Hepatocyte (in vitro differentiated cells): Measurements from ENCODE around the gene ACADM. TPM values are rescaled to one million over a fixed set of nuclear protein-coding genes. Genes with fewer than 3 reads are reported as not detected.

Experiments
- DNase-seq: peaks from one replicate; pipeline ENCODE4 v3.0.0-alpha.2; 2016; ENCODE audit warnings: low spot score
- H2AFZ ChIP-seq: fragments of 200-600 bp; sonication (generic); 2 replicates; pipeline ENCODE4 v1.6.0; 2016; ENCODE audit warnings: antibody characterized with exemption, mild to moderate bottlenecking
- H3K27ac ChIP-seq: fragments of 200-600 bp; sonication (generic); 2 replicates; pipeline ENCODE4 v1.5.1; 2016; ENCODE audit warnings: mild to moderate bottlenecking
- H3K27me3 ChIP-seq: fragments of 200-600 bp; sonication (generic); 2 replicates; pipeline ENCODE4 v1.6.1; 2016
- H3K36me3 ChIP-seq: fragments of 200-600 bp; sonication (generic); replicated peaks from 2 replicates; pipeline ENCODE4 v1.5.1; 2016; ENCODE audit warnings: low read depth; ENCODE audit not compliant: insufficient read depth
- H3K4me1 ChIP-seq: fragments of 200-600 bp; sonication (generic); 2 replicates; pipeline ENCODE4 v1.5.1; 2016; ENCODE audit warnings: mild to moderate bottlenecking, moderate library complexity; ENCODE audit not compliant: insufficient read depth
- H3K4me2 ChIP-seq: fragments of 200-600 bp; sonication (generic); 2 replicates; pipeline ENCODE4 v1.6.0; 2016
- H3K4me3 ChIP-seq: fragments of 200-600 bp; sonication (generic); 2 replicates; pipeline ENCODE4 v1.5.1; 2016; ENCODE audit warnings: mild to moderate bottlenecking
- H3K79me2 ChIP-seq: fragments of 200-600 bp; sonication (generic); 2 replicates; pipeline ENCODE4 v1.6.0; 2017; ENCODE audit warnings: mild to moderate bottlenecking
- H3K9me2 ChIP-seq: fragments of 200-600 bp; sonication (generic); replicated peaks from 2 replicates; pipeline ENCODE4 v1.6.0; 2017; ENCODE audit warnings: mild to moderate bottlenecking; ENCODE audit not compliant: insufficient read depth
- H3K9me3 ChIP-seq: fragments of 200-600 bp; sonication (generic); 2 replicates; pipeline ENCODE4 v1.5.1; 2016; ENCODE audit warnings: low read depth, mild to moderate bottlenecking
- H4K20me1 ChIP-seq: fragments of 200-600 bp; sonication (generic); 2 replicates; pipeline ENCODE4 v1.6.0; 2016; ENCODE audit warnings: mild to moderate bottlenecking; ENCODE audit not compliant: insufficient read depth, poor library complexity, severe bottlenecking
- EZH2 ChIP-seq: fragments of 200-600 bp; sonication (generic); IDR thresholded peaks from 2 replicates; pipeline ENCODE4 v1.6.1; 2016; ENCODE audit warnings: antibody characterized with exemption, mild to moderate bottlenecking, borderline replicate concordance
- EZH2phosphoT487 ChIP-seq: fragments of 200-600 bp; sonication (generic); IDR thresholded peaks from one replicate; pipeline ENCODE4 v1.6.1; 2018; ENCODE audit warnings: antibody characterized with exemption, mild to moderate bottlenecking, low read depth, moderate library complexity; ENCODE audit not compliant: unreplicated experiment, severe bottlenecking
- WGBS: methylation state at CpG from one replicate; pipeline ENCODE4 v1.1.6; 2016; ENCODE audit warnings: low lambda C conversion rate; ENCODE audit errors: missing lambda C conversion rate; 5-methylcytosine and 5-hydroxymethylcytosine counted together
- polyA plus RNA-seq: library from polyadenylated mRNA; unstranded; fragments of >200 nt; fragmentation: Nextera tagmentation; extraction: Ambion mirVana; gene quantifications from 2 replicates; pipeline ENCODE4 v1.2.1, GENCODE V29; 2016
- small RNA-seq: library from RNA; depleted of rRNA; stranded (forward); fragments of <200 nt; gene quantifications from one replicate; pipeline ENCODE3, GENCODE V24; 2014
- total RNA-seq: library from RNA; depleted of rRNA; stranded (reverse); fragments of >200 nt; gene quantifications from 2 replicates; pipeline ENCODE4 v1.2.3, GENCODE V29; 2014
- TF ChIP-seq, protein P1 (sequence below): fragments of 200-600 bp; sonication (generic); IDR thresholded peaks from 2 replicates; pipeline ENCODE4 v1.5.1; 2016; ENCODE audit warnings: antibody characterized with exemption, mild to moderate bottlenecking; ENCODE audit not compliant: poor library complexity

The ACADM gene
- total and polyA plus RNA-seq, 2 experiments from 2014 or later, result 57.6 to 88.5 TPM

DNA sequence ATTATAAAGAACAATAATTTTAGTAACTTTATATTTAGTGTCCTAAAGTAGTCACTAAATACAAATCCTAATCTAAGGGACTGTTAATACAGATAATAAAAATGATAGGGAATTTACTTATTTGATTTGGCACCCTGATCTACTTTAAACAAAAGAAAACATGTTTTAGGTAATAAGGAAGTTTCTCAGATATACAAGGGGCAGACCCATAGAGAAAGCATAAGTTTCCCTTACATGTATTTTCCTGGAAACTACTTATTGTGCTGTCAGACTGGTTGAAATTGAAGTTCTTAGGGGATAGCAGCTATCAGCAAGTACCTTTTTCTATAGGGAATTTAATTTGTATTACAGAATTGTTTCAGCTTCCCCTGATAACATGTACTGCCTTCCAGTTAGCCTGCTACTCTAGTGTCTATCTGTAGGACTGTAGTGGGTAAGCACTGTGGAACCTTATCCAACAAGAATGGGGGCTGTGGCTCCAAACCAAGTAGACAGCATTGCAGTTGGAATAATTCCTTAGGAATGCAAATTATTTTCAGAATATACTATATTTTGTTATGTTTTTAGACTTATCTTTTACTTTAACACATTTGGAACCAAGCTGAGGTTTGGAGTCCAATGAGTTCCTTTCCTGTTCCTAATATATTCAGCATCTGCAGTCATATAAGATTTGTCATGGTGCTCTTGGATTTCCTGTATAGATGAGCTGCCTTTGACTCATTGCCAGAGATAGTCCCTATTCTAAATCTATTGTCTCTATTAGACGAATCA, 86.9 kb downstream of the ACADM start:
- H4K20me1 ChIP-seq, result no peaks in the 10 kb centered on the region
- no peaks in the 10 kb centered on the region for H3K9me3 ChIP-seq
- TF ChIP-seq EZH2, result no peak
- TF ChIP-seq EZH2phosphoT487, result no peak
- TF ChIP-seq, protein P1, sequence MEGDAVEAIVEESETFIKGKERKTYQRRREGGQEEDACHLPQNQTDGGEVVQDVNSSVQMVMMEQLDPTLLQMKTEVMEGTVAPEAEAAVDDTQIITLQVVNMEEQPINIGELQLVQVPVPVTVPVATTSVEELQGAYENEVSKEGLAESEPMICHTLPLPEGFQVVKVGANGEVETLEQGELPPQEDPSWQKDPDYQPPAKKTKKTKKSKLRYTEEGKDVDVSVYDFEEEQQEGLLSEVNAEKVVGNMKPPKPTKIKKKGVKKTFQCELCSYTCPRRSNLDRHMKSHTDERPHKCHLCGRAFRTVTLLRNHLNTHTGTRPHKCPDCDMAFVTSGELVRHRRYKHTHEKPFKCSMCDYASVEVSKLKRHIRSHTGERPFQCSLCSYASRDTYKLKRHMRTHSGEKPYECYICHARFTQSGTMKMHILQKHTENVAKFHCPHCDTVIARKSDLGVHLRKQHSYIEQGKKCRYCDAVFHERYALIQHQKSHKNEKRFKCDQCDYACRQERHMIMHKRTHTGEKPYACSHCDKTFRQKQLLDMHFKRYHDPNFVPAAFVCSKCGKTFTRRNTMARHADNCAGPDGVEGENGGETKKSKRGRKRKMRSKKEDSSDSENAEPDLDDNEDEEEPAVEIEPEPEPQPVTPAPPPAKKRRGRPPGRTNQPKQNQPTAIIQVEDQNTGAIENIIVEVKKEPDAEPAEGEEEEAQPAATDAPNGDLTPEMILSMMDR, result no peak
- 96% methylated on average over 1 of the region's 1 CpG for WGBS
- H3K36me3 ChIP-seq, result no peaks in the 10 kb centered on the region
- H3K4me3 ChIP-seq, result no peak overlapping the region
- no peaks in the 10 kb centered on the region for H3K9me2 ChIP-seq
- no peak overlapping the region for H3K27ac ChIP-seq
- H2AFZ ChIP-seq, result no peak overlapping the region
- H3K27me3 ChIP-seq, result no peaks in the 10 kb centered on the region
- H3K79me2 ChIP-seq, result no peaks in the 10 kb centered on the region
- no peak overlapping the region for H3K4me2 ChIP-seq
- no peak for DNase-seq
- no peaks in the 10 kb centered on the region for H3K4me1 ChIP-seq

DNA sequence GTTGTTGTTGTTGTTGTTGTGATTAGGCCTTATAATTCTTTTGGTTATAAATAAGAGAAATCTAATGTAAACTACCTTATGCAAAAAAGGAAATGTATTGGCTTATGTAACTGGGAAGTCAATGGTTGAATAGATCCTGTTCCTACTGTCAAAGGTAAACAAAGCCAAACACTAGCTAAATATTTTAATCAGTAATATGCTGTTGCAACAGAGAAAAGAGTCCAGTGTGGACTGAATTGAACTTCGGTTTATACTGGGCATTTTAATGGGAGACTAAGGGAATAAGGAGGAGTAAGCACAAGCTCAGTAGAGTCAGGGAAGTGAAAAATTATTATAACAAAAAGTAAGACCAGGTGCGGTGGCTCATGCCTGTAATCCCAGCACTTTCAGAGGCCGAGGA, 87.6 kb downstream of the ACADM start:
- H3K9me2 ChIP-seq, result no peaks in the 10 kb centered on the region
- H3K36me3 ChIP-seq, result no peaks in the 10 kb centered on the region
- TF ChIP-seq, protein P1, result no peak
- no peak for TF ChIP-seq EZH2phosphoT487
- no peak for TF ChIP-seq EZH2
- no peaks in the 10 kb centered on the region for H3K27me3 ChIP-seq
- H3K4me1 ChIP-seq, result no peaks in the 10 kb centered on the region
- no peak overlapping the region for H3K4me2 ChIP-seq
- no peaks in the 10 kb centered on the region for H3K9me3 ChIP-seq
- H3K4me3 ChIP-seq, result no peak overlapping the region
- H2AFZ ChIP-seq, result no peak overlapping the region
- H3K79me2 ChIP-seq, result no peaks in the 10 kb centered on the region
- no peak overlapping the region for H3K27ac ChIP-seq
- WGBS, result 85% methylated on average over 3 of the region's 3 CpGs
- H4K20me1 ChIP-seq, result no peaks in the 10 kb centered on the region
- no peak for DNase-seq

Small RNAs within 50 kb of the gene (small RNA-seq; reads per million reads assigned to genes)
- gene SNORD45A (not detected), gene SNORD45B (not detected), gene SNORD45C (not detected)

Other genes with a start within 250 kb of the ACADM start
- gene SLC44A5, start 113.6 kb upstream of the ACADM start, total RNA-seq, result 2.9 and 4.8 TPM in 2 replicates
- 0.88 and 2.1 TPM in 2 replicates for gene SLC44A5, start 113.6 kb upstream of the ACADM start, polyA plus RNA-seq
- gene RABGGTB, start 61.5 kb downstream of the ACADM start, total RNA-seq, result 101 and 106 TPM in 2 replicates
- 25.9 and 28.6 TPM in 2 replicates for gene RABGGTB, start 61.5 kb downstream of the ACADM start, polyA plus RNA-seq
- gene MSH4, start 72.2 kb downstream of the ACADM start, total RNA-seq, result 0.37 and 0.52 TPM in 2 replicates
- gene MSH4, start 72.2 kb downstream of the ACADM start, polyA plus RNA-seq, result 0.13 and 0.19 TPM in 2 replicates
- gene ASB17, start 207.7 kb downstream of the ACADM start, total RNA-seq, result 0.40 TPM in 1 of 2 replicates, not detected in the other
- gene ASB17, start 207.7 kb downstream of the ACADM start, polyA plus RNA-seq, result 0.28 and 0.31 TPM in 2 replicates